ENCODE results near the gene CISD2. TPM values are rescaled to one million over a fixed set of nuclear protein-coding genes. Genes with fewer than 3 reads are reported as not detected.
"Not testable (repeated sequence)": the region's sequence is repeated elsewhere in the genome, so short reads cannot be mapped to it uniquely, and the experiment has no call there.

CISD2 gene
- total and polyA plus RNA-seq, 12 donors, result 13.5 to 64.6 (median 34.3) TPM

DNA sequence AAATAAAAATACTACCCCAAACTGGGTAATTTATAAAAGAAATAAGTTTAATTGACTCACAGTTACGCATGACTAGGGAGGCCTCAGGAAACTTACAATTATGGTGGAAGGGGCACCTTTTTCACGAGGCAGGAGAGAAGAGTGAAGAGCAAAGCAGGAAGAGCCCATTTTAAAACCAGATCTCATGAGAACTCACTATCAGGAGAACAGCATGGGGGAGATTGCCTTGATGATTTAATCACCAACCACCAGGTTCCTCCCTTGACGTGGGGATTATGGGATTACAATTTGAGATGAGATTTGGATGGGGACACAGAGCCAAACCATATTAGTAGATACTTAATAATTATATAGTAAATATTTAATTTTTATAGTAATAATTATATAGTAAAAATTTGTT lies 10.1 kb downstream of the CISD2 start:
- TF ChIP-seq, protein P1, sequence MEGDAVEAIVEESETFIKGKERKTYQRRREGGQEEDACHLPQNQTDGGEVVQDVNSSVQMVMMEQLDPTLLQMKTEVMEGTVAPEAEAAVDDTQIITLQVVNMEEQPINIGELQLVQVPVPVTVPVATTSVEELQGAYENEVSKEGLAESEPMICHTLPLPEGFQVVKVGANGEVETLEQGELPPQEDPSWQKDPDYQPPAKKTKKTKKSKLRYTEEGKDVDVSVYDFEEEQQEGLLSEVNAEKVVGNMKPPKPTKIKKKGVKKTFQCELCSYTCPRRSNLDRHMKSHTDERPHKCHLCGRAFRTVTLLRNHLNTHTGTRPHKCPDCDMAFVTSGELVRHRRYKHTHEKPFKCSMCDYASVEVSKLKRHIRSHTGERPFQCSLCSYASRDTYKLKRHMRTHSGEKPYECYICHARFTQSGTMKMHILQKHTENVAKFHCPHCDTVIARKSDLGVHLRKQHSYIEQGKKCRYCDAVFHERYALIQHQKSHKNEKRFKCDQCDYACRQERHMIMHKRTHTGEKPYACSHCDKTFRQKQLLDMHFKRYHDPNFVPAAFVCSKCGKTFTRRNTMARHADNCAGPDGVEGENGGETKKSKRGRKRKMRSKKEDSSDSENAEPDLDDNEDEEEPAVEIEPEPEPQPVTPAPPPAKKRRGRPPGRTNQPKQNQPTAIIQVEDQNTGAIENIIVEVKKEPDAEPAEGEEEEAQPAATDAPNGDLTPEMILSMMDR (IDR thresholded peaks at IDR 0.05), result no peak
- TF ChIP-seq POLR2A (IDR thresholded peaks at IDR 0.05), result no peak
- 91 to 94% (median 94%) methylated on average over 3 of the region's 3 CpGs for whole genome bisulfite sequencing, 4 donors
- H3K4me3 ChIP-seq, result no peak overlapping the region
- H3K27me3 ChIP-seq, result no peaks in the 10 kb centered on the region
- intact Hi-C loops (cut with DNase I), result no loop called here
- peak overlapping the region in 3 of 5 donors; percentile 12 to 60 (median 19) for H3K27ac ChIP-seq
- no peaks in the 10 kb centered on the region for H3K9me3 ChIP-seq (replicated peaks in 1 of 3)
- H3K4me1 ChIP-seq (replicated peaks in 1 of 2), result no peaks in the 10 kb centered on the region
- no peak for DNase-seq
- no peaks in the 10 kb centered on the region for H3K36me3 ChIP-seq (replicated peaks in 1 of 2)

DNA sequence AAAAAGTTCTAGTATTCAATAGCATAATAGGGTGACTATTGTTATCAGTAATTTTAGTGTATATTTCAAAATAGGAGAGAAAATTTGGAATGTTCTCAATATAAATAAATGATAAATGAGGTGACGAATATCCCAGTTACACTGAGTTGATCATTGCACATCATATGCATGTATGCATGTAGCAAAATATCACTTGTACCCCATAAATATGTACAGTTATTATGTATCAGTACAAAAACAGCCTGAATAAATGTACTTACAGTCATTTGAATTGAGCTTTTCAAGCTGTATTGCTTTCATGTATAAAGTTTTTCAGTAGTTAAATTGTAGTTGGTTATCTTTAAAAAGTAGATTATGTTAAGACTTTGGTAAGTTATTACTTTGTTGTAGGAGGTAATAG lies 12.6 kb downstream of the CISD2 start:
- Histone ChIP-seq H3K4me3 (no peak overlapping the region), H3K27ac (no peak overlapping the region), H3K36me3 (replicated peaks in 1 of 2) (no peaks in the 10 kb centered on the region), H3K4me1 (replicated peaks in 1 of 2) (no peaks in the 10 kb centered on the region), H3K9me3 (replicated peaks in 1 of 3) (no peaks in the 10 kb centered on the region), H3K27me3 (no peaks in the 10 kb centered on the region)
- DNase-seq, result no peak
- WGBS, 4 donors, result 90 to 94% (median 93%) methylated on average over 1 of the region's 1 CpG
- intact Hi-C loops (cut with DNase I), result no loop called here
- TF ChIP-seq, protein P1 (IDR thresholded peaks at IDR 0.05), result no peak
- no peak for TF ChIP-seq POLR2A (IDR thresholded peaks at IDR 0.05)

DNA sequence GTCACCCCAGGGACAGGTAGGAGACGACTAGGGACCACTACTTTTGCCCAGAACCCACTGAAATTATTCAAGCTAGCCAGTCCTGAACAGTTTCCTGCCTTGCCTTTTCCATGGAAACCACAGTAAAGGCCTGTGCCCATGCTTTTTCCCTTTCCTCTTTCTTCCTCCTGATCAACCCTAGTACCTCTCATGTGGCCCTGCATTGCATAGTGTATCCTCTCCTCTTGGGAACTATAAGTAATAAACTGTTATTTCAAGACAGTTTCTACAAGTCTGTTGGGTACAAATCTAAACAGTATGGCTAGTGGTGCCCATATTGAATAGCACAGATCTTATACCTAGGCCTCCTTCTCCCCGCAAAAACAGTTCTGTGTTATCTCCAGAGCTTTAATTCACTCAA lies 14.5 kb downstream of the CISD2 start:
- H3K27me3 ChIP-seq, result no peaks in the 10 kb centered on the region
- no peak overlapping the region for H3K27ac ChIP-seq
- no peak overlapping the region for H3K4me3 ChIP-seq
- no peaks in the 10 kb centered on the region for H3K36me3 ChIP-seq (replicated peaks in 1 of 2)
- no peaks in the 10 kb centered on the region for H3K4me1 ChIP-seq (replicated peaks in 1 of 2)
- 96 to 100% (median 99%) methylated on average over 2 of the region's 2 CpGs for WGBS, 4 donors
- H3K9me3 ChIP-seq (replicated peaks in 1 of 3), result no peaks in the 10 kb centered on the region
- intact Hi-C loops (cut with DNase I), result no loop called here
- TF ChIP-seq POLR2A (IDR thresholded peaks at IDR 0.05), result no peak
- TF ChIP-seq, protein P1 (IDR thresholded peaks at IDR 0.05), result no peak
- no peak for DNase-seq

DNA sequence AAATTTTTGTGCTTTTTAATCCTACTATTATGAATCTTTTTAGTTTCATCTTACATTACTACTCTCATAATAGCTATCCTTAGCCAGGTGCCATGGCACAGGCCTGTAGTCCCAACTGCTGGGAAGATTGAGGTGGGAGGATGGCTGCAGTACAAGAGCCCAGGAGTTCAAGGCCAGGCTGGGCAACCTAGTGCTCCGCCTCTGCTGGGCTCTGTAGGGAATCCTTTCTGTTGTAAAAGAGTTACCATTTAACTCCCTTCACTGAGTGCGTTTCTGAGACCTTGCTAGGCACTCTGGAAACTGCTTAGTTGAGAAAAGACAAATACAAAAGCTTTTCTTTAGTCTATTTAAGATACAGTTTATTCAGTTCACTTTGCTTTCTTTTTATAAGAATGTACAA lies 19.8 kb downstream of the CISD2 start:
- 89 to 96% (median 94%) methylated on average over 2 of the region's 2 CpGs for whole genome bisulfite sequencing, 4 donors
- H3K27me3 ChIP-seq; DNase-seq; H3K9me3 ChIP-seq (replicated peaks in 1 of 3); H3K27ac ChIP-seq; H3K36me3 ChIP-seq (replicated peaks in 1 of 2); H3K4me1 ChIP-seq (replicated peaks in 1 of 2); intact Hi-C loops (cut with DNase I); H3K4me3 ChIP-seq: not testable (repeated sequence)

DNA sequence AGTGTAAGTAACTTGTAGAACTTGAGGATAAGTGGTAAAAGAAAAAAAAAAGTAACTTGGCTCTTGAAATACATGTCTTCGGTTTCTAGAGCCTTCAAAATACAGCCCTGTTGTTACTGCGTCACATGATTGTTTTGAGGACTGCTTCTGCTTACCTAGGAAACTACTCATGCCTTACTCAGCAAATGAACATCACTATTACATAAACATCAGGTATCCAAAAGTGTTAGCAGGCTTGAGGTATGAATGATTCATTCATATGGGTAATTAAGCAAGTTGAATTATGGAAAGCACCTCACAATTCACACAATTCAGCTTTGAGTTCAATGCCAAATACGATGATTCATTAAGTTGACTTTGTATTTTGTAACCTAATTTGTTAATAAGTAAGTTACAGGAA lies 21.1 kb downstream of the CISD2 start:
- H3K4me3 ChIP-seq; H3K36me3 ChIP-seq (replicated peaks in 1 of 2); DNase-seq; H3K4me1 ChIP-seq (replicated peaks in 1 of 2); H3K27me3 ChIP-seq; intact Hi-C loops (cut with DNase I); H3K9me3 ChIP-seq (replicated peaks in 1 of 3); H3K27ac ChIP-seq: not testable (repeated sequence)
- WGBS, 4 donors, result 83 to 92% (median 90%) methylated on average over 3 of the region's 3 CpGs

DNA sequence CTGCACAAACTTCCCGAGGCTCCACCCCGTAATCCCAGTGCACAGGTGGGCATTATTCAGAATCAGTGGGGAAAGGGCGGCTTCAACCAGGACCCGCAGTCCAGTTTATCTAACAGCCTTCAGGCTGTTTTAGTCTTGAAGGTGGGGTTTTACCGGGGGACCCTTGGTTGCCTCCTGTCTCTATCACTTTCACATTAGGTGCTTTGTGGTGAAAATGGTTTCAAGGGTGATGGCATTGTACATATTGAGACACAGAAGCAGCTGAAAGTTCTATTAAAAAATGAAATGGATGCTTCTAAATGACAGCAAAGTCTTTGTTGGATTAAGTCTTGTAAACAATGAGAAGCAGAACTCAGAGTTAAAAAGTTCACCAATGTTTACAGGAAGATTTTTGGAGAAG lies 27.8 kb downstream of the CISD2 start:
- H3K9me3 ChIP-seq (replicated peaks in 1 of 3); DNase-seq; intact Hi-C loops (cut with DNase I); H3K4me3 ChIP-seq; H3K4me1 ChIP-seq (replicated peaks in 1 of 2); H3K27me3 ChIP-seq; H3K36me3 ChIP-seq (replicated peaks in 1 of 2); H3K27ac ChIP-seq: not testable (repeated sequence)
- 91 to 95% (median 94%) methylated on average over 5 of the region's 5 CpGs for WGBS, 4 donors

DNA sequence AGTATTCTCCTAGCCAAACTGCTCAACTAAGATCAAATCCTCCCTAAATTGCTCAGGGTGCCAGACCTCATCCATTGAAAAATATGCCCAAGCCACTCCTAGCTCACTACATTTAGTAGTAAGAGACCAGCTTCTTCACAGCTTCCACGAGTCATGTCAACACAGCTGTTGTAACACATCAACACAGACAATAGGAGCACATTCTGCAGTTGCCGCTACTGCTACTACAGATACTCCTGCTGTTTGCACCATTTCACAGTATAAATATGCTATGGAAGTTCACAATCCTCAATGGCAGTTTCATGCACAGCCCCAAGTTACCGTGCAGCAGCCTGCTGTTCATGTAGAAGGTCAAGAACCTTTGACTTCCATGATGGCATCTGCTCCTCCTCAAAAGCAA lies 28.8 kb downstream of the CISD2 start:
- H3K27me3 ChIP-seq; H3K36me3 ChIP-seq (replicated peaks in 1 of 2); DNase-seq; H3K27ac ChIP-seq; intact Hi-C loops (cut with DNase I); H3K4me1 ChIP-seq (replicated peaks in 1 of 2); H3K9me3 ChIP-seq (replicated peaks in 1 of 3); H3K4me3 ChIP-seq: not testable (repeated sequence)
- WGBS, 4 donors, result 83 to 90% (median 89%) methylated on average over 2 to 3 of the region's 3 CpGs

All from adrenal gland (tissue), 12 donors.